HCT116 (cell line): Measurements from ENCODE around the gene EHD3. TPM values are rescaled to one million over a fixed set of nuclear protein-coding genes. Genes with fewer than 3 reads are reported as not detected.

Experiments
- ATAC-seq: fragments of 200-7000 bp; cut with Tn5 transposase; 2 replicates; pipeline ENCODE4 v1.9.1; 2020; ENCODE audit warnings: mild to moderate bottlenecking, moderate library complexity
- BruUV-seq: library from RNA; stranded (reverse); fragments of 400-500 nt; replicated peaks from 2 replicates; lab custom pipeline; 2021; lab: Mats Ljungman, UMichigan
- CTCF ChIA-PET: fragments of 300-600 bp; sonication (Branson Sonifier 250); formaldehyde crosslinking; loops from one replicate; lab custom pipeline; 2021; ENCODE audit warnings: antibody characterized with exemption; lab: Charles Lee
- POLR2A ChIA-PET: fragments of 300-600, 350-600 bp; sonication (Branson Sonifier 250); formaldehyde crosslinking; loops from one replicate; lab custom pipeline; 2021; ENCODE audit warnings: antibody characterized with exemption; lab: Charles Lee
- RAD21 ChIA-PET, 2 experiments: fragments of 300-600 bp; sonication (Branson Sonifier 250); formaldehyde crosslinking; loops; one replicate each; lab custom pipeline; 2023; ENCODE audit warnings: low total read pairs in 2 of 2; ENCODE audit not compliant: uncharacterized antibody in 2 of 2, unreplicated experiment in 2 of 2, low non-redundant PET in 1 of 2; lab: Charles Lee
- DNase-seq: peaks from one replicate; pipeline ENCODE4 v3.0.0-alpha.2; 2010; ENCODE audit warnings: low read depth, low spot score
- H2AFZ ChIP-seq: fragments of 200-600 bp; shearing (Covaris generic), sonication (generic); 2 replicates; pipeline ENCODE4 v1.6.1; 2017; ENCODE audit warnings: low read depth, mixed run types, mixed read lengths, antibody characterized with exemption, low read length; ENCODE audit not compliant: poor library complexity, severe bottlenecking
- H3K27ac ChIP-seq: 2 replicates; pipeline ENCODE4 v1.5.1; 2012; ENCODE audit warnings: low read depth, low read length
- H3K27me3 ChIP-seq: fragments of 200-600 bp; sonication (generic); 2 replicates; pipeline ENCODE4 v1.6.1; 2016; ENCODE audit warnings: mixed run types, low read length, mixed read lengths; ENCODE audit not compliant: insufficient read depth
- H3K36me3 ChIP-seq, 2 experiments: fragments of 200-500 bp in 1 of 2; fragments of 200-600 bp in 1 of 2; sonication (Bioruptor generic) in 1 of 2; sonication (generic) in 1 of 2; 2 replicates each; pipeline versions ENCODE4 v1.5.1 to v1.6.1; 2014 to 2016; ENCODE audit warnings: low read length in 2 of 2, inconsistent platforms in 1 of 2, mixed read lengths in 1 of 2, mixed run types in 1 of 2; ENCODE audit not compliant: insufficient read depth in 2 of 2, control insufficient read depth in 1 of 2
- H3K4me1 ChIP-seq, 2 experiments: fragments of 200-600 bp in 1 of 2; sonication (generic) in 1 of 2; 2 replicates each; pipeline versions ENCODE4 v1.5.1 to v1.6.1; 2012 to 2017; ENCODE audit warnings: low read length in 2 of 2, inconsistent platforms in 1 of 2, mild to moderate bottlenecking in 1 of 2, mixed read lengths in 1 of 2, mixed run types in 1 of 2, moderate library complexity in 1 of 2; ENCODE audit not compliant: insufficient read depth in 2 of 2, control insufficient read depth in 1 of 2
- H3K4me2 ChIP-seq: fragments of 200-600 bp; sonication (generic); 2 replicates; pipeline ENCODE4 v1.6.1; 2017; ENCODE audit warnings: mixed run types, low read length, mixed read lengths
- H3K4me3 ChIP-seq, 2 experiments: fragments of 200-600 bp in 1 of 2; sonication (generic) in 1 of 2; replicated peaks in 1 of 2; 2 replicates each; pipeline ENCODE4 v1.5.1; 2011 to 2016; ENCODE audit warnings: low read length in 2 of 2, control low read depth in 1 of 2, low read depth in 1 of 2, mild to moderate bottlenecking in 1 of 2, mixed read lengths in 1 of 2, mixed run types in 1 of 2
- H3K79me2 ChIP-seq: fragments of 200-600 bp; sonication (generic); 2 replicates; pipeline ENCODE4 v1.6.1; 2017; ENCODE audit warnings: mild to moderate bottlenecking, mixed run types, low read length, moderate library complexity, mixed read lengths; ENCODE audit not compliant: insufficient read depth
- H3K9ac ChIP-seq: fragments of 200-600 bp; sonication (generic); 2 replicates; pipeline ENCODE4 v1.6.1; 2016; ENCODE audit warnings: low read length, mixed read lengths
- H3K9me2 ChIP-seq: fragments of 200-600 bp; sonication (generic), shearing (Covaris generic); 2 replicates; pipeline ENCODE4 v1.6.1; 2017; ENCODE audit warnings: mixed run types, mild to moderate bottlenecking, moderate library complexity; ENCODE audit not compliant: insufficient read depth
- H3K9me3 ChIP-seq, 2 experiments: fragments of 200-500 bp in 1 of 2; fragments of 200-600 bp in 1 of 2; sonication (Bioruptor generic) in 1 of 2; sonication (generic) in 1 of 2; 2 replicates each; pipeline ENCODE4 v1.6.1; 2014 to 2017; ENCODE audit warnings: low read length in 2 of 2, mixed read lengths in 2 of 2, inconsistent platforms in 1 of 2, low read depth in 1 of 2, mild to moderate bottlenecking in 1 of 2, mixed run types in 1 of 2, moderate library complexity in 1 of 2; ENCODE audit not compliant: control insufficient read depth in 1 of 2, insufficient read depth in 1 of 2
- H4K20me1 ChIP-seq: fragments of 200-600 bp; sonication (generic), shearing (Covaris generic); 2 replicates; pipeline ENCODE4 v1.6.1; 2017; ENCODE audit warnings: mixed run types, mild to moderate bottlenecking, moderate library complexity; ENCODE audit not compliant: insufficient read depth
- CEBPB ChIP-seq: IDR thresholded peaks from 2 replicates; pipeline ENCODE4 v1.6.1; 2012; ENCODE audit warnings: low read depth
- EZH2 ChIP-seq: fragments of 200-600 bp; sonication (generic); IDR thresholded peaks from 2 replicates; pipeline ENCODE4 v1.6.1; 2017; ENCODE audit warnings: antibody characterized with exemption, mixed run types
- MAX ChIP-seq: IDR thresholded peaks from 2 replicates; pipeline ENCODE4 v1.6.1; 2012
- SIN3A ChIP-seq: IDR thresholded peaks from 2 replicates; pipeline ENCODE4 v1.6.1; 2012; ENCODE audit warnings: low read depth
- SP1 ChIP-seq: IDR thresholded peaks from 2 replicates; pipeline ENCODE4 v1.6.1; 2012; ENCODE audit warnings: low read depth
- SRF ChIP-seq: IDR thresholded peaks from 2 replicates; pipeline ENCODE4 v1.6.1; 2012; ENCODE audit warnings: low read depth
- ZNF274 ChIP-seq: fragments of 200-500 bp; sonication (Bioruptor generic); IDR thresholded peaks from 2 replicates; pipeline ENCODE4 v1.6.1; 2014; ENCODE audit warnings: mild to moderate bottlenecking, low read depth, low read length, inconsistent platforms
- intact Hi-C: fragments of 100-400 bp; cut with micrococcal nuclease; formaldehyde crosslinking; loops from 2 replicates; pipeline ENCODE4 v1.10.0; 2022
- total RNA-seq: library from RNA; stranded (reverse); gene quantifications from one replicate; pipeline ENCODE4 v1.2.1, GENCODE V29; 2021; ENCODE audit not compliant: unreplicated experiment

EHD3 gene
- total RNA-seq, 1 experiment from 2014 or later: not detected

DNA sequence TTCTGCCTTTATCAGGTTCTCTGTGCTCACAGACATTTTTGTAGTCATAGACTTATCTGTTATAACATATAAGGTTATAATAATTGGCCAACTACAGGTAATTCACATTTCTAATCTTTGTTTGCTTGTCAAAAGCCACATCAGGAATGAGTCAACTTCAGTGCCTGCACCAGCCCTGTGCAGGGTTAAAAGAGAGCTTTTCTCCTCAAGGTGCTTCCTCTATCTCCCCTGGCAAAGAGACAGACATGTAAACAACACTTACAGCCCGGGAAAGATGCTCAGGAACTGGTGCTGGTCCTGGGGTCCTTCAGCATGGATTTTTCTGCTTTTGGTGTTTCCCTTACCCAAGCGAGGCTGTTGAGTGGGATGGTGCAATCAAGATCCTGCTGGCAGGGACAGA is 7.7 kb upstream of the EHD3 start:
- Histone ChIP-seq H3K9me2 (no peaks in the 10 kb centered on the region), H4K20me1 (no peaks in the 10 kb centered on the region; the same call in 1 of the 2 replicates), H3K9ac (no peak overlapping the region), H3K36me3 (no peaks in the 10 kb centered on the region), H3K9me3 (no peaks in the 10 kb centered on the region), H3K4me3 (no peak overlapping the region), H3K79me2 (no peaks in the 10 kb centered on the region), H3K27me3 (peaks cover 67% of the 10 kb centered on the region), H3K4me2 (no peak overlapping the region), H3K27ac (no peak overlapping the region), H2AFZ (no peak overlapping the region), H3K4me1 (no peaks in the 10 kb centered on the region)
- ChIA-PET RAD21 (no interaction called here), CTCF (no interaction called here), POLR2A (no interaction called here)
- intact Hi-C loops: no loop called here
- no peak for DNase-seq
- ATAC-seq: no peak
- BruUV-seq: no TSS peak
- TF ChIP-seq MAX (no peak), SRF (no peak), CEBPB (no peak), ZNF274 (no peak), SIN3A (no peak), EZH2 (no peak), SP1 (no peak)

- Histone ChIP-seq H3K9me2 (no peaks in the 10 kb centered on the region), H3K27ac (no peak overlapping the region), H3K36me3 (no peaks in the 10 kb centered on the region), H3K4me2 (no peak overlapping the region), H3K27me3 (peaks cover 59% of the 10 kb centered on the region), H2AFZ (no peak overlapping the region), H3K9me3 (no peaks in the 10 kb centered on the region), H3K4me3 (no peak overlapping the region), H3K79me2 (no peaks in the 10 kb centered on the region), H4K20me1 (no peaks in the 10 kb centered on the region; the same call in 1 of the 2 replicates), H3K9ac (no peak overlapping the region), H3K4me1 (no peaks in the 10 kb centered on the region)
- no peak for TF ChIP-seq CEBPB
- RAD21 ChIA-PET: no interaction called here
- CTCF ChIA-PET: interaction anchor here (1.0 kb wide), 1 partner anchor 57 kb away, joined by 3 read pairs; no protein-coding TSS in a partner anchor
- DNase-seq (no peak), ATAC-seq (no peak)
- intact Hi-C loops: no loop called here
- BruUV-seq: no TSS peak
- POLR2A ChIA-PET: no interaction called here
Measured at GRCh38 chr2:31227110-31227509, 6.8 kb upstream of the EHD3 start.
